HG03066 (cell line): Measurements from ENCODE around the gene SSNA1.

Experiments
- ATAC-seq: cut with Tn5 transposase; IDR thresholded peaks from one replicate; pipeline ENCODE4 v1.9.1; 2021; ENCODE audit warnings: low read depth; ENCODE audit not compliant: unreplicated experiment

Gene SSNA1

DNA sequence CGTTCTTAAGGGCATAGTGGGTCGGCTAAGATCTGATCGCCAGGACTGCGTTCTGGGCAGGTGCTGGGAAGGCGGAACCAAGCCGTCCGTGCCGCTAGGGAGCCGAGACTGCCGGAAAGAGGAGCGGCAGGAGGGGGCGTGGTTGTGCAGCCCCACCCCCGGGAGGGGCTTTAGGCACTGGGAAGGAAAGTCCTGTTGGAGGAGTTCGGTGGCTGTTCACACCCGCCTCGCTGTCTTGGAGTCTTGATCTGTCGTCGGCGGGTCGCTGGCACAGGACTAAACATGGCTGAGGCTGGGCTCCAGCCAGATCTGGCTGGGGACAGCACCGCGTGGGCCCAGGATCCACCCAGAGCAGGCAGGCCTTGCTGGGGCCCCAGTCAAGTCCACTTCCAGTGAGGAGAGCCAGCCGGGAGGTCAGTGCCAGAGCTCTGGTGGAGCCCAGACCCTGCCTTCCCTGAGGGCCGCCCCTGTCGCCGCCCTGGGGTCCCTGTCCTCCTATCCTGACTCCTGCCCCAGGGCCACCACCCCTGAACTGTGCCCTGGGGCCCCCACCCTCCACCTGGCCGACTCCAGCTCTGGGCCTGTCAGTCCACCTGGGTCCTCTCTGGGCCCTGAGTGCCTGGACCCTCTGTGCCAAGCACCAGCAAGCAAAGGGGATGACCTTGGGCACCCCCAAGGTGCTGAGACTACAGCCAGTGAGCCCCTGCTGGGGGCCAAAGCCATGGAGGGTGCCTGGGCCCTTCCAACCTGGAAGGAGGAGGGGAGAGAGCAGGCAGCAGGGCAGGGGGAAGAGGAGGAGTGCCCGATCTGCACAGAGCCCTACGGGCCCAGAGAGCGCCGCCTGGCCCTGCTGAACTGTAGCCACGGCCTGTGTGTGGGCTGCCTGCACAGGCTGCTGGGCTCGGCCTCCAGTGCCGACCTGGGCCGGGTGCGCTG is 29.1 kb downstream of the SSNA1 start:
- ATAC-seq: no peak

GRCh38 chr9:137218212-137218753 is 29.8 kb downstream of the SSNA1 start:
- no peak for ATAC-seq

DNA sequence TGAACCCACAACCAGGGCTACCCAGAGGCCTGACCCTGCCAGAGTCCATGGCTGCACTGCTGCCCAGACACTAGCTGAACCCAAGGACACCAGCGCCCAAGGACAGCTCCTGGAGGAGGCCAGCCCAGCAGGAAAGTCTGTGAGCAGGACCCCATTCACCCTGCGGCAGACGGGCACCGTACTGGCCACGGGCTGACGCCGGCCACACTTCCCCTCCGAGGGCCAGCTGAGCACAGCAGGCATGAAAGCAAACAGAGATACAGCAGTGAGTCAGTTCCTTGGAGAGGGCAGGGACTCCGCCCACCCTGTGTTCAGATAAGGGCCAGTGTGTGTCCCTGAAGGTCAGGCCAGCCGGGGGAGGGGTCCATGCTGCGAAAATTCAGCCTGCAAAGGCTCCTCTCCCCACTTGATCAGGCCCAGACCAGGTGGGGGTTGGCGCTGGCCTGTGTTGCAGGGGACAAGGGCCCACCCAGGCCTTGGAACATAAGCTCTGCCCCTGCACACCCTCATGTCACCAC is 30.3 kb downstream of the SSNA1 start:
- no peak for ATAC-seq

- ATAC-seq: no peak
Observed at GRCh38 chr9:137219757-137220316, 31.4 kb downstream of the SSNA1 start.

- no peak for ATAC-seq
Observed at GRCh38 chr9:137220317-137221094, 32.0 kb downstream of the SSNA1 start.

DNA sequence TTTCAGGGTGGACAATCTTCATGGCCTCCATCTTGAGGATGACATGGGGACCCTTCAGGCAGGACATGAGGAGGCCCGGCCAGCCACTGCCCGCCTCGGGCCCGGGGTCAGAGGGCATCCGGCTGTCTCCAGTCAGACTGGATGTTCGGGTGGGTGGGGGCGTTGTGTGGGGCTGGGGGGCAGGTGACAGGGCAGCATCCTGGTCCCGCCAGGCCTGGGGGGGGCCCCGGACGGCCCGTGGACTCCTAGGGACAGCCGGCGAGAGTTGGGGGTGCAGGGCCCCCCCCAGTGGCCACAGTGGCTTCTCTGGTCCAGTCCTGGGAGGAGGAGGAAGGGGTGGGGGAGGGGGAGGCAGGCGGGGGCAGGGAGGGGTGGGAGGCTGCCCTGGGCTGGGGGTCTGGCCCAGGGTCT is 32.6 kb downstream of the SSNA1 start:
- ATAC-seq: no peak

DNA sequence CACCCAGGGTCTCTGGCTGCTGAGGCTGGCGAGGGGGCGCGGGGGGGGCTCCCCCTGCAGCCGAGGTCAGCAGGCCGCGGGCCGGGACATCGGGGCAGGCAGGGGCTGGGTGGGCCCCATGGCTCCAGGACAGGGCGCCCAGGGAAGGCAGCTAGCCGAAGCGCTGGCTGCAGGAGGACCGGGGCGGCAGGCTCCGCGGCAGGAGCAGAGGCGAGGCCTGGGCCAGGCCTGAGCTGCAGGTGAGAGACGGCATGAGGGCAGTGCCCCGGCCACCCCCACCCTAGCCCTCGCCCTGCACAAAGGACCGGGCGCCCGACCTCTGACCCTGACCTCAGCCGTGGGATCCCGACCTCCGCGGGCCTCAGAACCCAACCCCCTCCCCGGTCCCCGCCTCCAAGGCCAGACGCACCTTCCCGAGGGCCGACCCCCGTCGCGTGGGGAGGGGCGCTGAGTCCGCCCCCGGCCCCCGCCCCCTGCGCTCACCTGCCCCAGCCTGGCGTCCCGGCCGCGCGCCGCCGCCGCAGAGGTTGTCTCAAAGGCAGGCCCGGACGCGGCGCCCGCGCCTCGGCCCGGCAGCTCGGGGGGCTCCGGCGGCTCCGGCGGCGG is 33.1 kb downstream of the SSNA1 start:
- ATAC-seq: no peak

DNA sequence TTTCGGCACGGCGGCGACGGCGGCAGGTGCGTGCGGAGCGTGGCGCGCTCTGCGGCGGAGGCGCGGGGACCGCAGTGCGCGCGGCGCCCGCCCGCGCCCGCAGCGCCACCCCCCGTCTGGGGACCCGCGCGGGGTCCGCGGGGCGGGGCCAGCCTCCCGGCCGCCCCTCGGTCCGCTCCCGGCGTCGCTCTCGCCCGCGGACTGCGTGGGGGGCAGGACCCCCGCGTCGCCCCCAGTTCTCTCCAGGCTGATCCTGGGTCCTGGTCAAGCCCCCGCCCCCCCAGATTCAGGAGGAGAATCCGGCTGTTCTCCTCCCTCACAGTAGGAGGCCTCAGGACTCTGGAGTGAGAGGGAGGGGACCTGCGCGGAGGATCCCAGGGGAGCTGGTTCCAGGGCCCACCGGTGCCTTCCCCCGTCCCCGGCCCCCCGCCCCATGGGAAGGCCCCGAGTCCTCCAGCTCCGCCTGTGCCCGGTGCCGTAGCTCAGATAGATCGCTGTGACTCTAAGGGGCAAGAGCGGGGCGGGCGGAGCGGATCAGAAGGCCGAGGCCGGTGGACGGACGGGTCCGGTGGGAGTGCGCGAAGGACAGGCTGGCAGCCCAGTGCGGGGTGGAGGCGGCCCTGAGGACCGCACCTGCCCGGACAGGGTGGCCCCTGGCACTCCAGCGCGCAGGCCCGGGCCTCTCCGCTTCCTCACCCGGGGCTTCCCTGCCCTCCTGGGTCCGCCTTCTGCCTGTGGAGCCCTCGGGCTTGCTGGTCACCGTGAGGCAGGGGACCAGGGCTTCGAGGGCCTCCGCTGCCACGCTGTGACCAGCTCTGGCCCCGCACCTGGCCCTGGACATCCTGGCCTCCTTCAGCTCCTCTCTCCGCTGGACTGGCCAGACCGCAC is 34.0 kb downstream of the SSNA1 start, which contains the start of gene RNF208:
TSS of gene RNF208 (minus strand) at position 51 of the 888 bp plus-strand sequence. CDS start 1,028 bp downstream, outside the sequence.
- ATAC-seq: peak; percentile 3

GRCh38 chr9:137223078-137223970 is 34.8 kb downstream of the SSNA1 start:
- peak; percentile 68 for ATAC-seq

GRCh38 chr9:137224830-137225694 is 36.6 kb downstream of the SSNA1 start, which contains the start of gene CYSRT1:
CYSRT1 (plus strand) TSS chr9:137225174; CDS start chr9:137225622, 448 bp downstream.
- ATAC-seq: no peak

GRCh38 chr9:137225699-137226331 is 37.3 kb downstream of the SSNA1 start:
- ATAC-seq: no peak

DNA sequence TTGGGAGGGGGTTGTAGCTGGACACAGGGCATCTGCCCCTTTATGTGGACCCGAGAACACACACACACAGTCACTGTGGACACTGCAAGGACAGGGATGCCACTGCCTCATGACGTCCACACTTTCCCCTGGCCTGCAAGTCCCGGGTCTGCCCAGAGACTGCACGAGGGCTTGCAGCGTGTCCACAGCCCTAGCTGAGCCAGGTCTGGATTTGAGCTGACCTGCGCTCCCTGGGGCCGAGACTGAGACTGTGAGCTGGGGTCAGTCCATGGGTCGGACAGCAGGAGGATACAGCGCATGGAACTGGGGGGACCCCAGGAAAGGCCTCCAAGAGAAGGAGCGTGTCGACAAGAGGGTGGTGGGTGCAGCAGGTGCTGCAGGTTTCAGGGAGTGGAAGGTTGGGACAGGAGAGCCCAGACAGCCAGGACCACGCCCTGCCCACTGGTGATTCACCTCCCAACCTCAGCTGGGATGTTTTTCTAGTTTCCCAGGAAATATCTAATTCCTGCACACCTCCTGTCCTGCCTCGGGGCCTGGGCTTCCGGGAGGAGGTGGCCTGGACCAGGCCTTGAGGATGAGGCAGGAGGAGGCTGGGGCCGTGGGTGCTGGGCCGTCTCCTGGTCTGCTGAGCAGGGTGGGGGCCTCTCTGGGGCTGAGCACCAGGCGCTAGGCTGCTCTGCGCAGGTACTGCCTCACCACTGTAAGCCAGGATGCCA is 38.0 kb downstream of the SSNA1 start:
- ATAC-seq: no peak

DNA sequence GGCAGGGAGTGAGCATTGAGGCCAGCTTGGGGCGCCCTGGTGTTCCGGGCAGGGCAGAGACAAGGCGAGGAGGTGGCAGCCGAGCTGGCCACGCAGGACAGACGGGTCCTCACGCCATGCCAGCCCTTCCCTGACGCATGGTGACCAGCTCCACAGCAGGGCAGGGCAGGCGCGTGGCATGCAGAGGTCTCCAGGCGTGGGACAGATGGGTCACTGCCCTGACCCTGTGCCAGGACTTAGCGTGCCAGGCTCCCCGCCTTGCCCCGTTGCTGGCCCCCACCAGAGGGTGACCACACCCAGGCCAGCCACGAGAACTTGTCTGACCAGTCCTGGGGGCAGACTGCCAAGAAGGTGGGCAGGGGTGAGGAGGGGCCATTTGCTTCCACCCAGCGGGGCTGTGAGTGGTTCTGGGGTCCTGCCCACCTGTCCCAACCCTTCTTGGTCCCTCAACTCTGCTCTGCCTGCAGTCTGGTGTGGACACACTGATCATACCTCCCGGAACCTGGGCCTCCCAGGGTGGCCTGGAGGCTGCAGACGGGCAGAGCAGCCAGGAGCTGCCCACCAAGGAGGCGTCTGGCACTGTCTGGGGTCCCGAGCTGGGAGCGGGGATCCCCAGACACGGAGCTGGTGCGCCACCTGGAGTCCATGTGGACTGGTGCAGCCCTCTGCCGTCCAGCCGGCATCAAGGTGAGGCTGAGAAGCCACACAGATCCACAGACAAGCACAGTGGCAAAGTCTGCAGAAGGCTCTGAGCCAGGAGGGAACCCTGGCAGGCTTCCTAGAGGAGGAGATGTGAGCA is 38.8 kb downstream of the SSNA1 start, which contains the start of gene RNF224:
TSS of gene RNF224 (plus strand) at position 449 of the 799 bp plus-strand sequence. CDS start 834 bp downstream, outside the sequence.
- no peak for ATAC-seq

DNA sequence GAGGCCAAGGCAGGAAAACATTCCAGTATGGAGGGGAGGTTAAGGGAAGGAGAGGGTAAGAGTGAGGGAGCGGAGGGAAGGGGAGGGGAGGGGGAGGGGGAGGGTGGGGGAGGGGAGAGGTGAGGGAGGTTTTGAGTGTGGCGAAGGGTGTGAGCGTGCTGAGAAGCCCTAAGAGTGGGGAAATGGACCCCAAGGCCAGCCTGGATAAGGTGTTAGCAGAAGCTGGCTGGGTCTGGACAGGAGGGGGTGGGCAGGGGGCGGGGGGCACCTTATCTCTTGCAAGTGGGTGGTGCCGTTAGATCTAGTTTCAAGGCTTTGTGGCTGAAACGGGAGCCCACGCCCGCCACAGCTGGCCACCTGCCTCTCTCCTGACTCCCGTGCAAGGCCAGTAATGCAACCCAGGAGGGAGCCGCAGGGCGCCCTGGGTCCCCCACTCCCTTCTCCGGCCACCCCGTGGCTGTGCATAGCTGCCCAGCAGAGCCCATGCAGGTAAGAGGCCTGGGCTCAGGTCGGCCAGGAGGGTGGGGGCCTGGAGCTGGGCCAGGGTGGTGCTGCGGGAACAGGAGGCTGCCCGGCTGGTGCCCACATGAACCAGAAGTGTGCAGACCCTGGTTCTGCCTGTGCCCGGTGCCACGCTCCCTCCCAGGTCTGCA is 39.5 kb downstream of the SSNA1 start:
- ATAC-seq: no peak
